NCI-H1694 (cell line): ENCODE measurements around the gene KRT79.
"Not testable (repeated sequence)": the region's sequence is repeated elsewhere in the genome, so short reads cannot be mapped to it uniquely, and the experiment has no call there.

Experiments used
- DNase-seq: peaks from one replicate; lab custom pipeline; 2025; lab: John Stamatoyannopoulos, UW

The KRT79 gene

DNA sequence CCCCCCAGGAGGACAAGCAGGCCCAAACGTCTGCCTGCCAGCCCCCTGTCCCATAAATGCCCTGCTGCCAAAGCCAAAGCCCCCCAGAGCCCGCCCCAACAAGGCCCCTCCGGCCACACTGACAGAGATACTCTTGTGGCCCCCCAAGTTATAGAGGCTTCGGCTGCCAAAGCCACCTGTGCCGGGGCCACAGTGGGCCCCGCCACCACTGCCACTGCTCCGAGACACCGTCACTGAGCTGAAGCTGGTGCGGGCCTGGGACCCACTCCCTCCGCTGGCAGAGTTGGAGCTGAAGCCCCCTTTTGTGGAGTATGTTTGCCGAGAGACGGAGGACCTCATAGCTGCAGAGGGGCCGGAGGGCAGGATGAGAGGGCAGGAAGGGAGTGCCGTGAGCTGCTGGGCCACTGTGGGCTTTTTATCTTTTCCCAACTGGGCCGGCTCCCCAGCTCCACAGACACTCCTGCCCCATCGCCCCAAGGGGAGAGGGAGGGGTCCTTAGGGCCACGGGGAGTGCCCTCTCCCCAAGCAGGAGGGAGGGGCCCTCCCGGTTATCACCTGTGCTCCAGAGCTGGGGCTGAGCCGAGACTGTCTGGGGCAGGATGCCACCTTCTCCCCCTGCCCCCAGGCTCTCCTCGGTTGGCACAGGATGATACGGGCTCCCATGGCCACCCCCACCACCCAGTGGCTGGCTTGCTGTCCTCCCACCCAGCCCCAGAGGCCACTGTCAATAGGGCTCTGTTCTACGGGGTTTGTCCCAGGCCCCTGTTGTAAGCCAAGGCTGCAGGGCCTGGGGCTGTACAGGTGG lies at the start of gene KRT79:
Gene KRT79 (minus strand): TSS at position 390 of the 805 bp plus-strand sequence. CDS start 51 bp downstream, at position 339.
- no peak for DNase-seq

DNA sequence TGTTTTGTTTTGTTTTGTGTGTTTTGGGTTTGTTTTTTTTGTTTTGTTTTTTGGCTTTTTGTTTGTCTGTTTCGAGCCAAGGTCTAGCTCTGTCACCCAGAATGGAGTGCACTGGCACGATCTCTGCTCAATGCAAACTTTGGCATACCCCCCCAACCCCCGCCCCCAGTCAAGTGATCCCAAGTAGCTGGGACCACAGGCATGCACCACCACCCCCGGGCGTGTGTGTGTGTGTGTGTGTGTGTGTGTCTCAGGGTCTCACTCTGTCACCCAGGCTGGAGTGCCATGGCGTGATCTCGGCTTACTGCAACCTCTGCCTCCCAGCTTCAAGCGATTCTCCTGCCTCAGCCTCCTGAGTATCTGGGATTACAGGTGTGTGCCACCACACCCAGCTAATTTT lies 46.4 kb upstream of the KRT79 start:
- DNase-seq = not testable (repeated sequence)

DNA sequence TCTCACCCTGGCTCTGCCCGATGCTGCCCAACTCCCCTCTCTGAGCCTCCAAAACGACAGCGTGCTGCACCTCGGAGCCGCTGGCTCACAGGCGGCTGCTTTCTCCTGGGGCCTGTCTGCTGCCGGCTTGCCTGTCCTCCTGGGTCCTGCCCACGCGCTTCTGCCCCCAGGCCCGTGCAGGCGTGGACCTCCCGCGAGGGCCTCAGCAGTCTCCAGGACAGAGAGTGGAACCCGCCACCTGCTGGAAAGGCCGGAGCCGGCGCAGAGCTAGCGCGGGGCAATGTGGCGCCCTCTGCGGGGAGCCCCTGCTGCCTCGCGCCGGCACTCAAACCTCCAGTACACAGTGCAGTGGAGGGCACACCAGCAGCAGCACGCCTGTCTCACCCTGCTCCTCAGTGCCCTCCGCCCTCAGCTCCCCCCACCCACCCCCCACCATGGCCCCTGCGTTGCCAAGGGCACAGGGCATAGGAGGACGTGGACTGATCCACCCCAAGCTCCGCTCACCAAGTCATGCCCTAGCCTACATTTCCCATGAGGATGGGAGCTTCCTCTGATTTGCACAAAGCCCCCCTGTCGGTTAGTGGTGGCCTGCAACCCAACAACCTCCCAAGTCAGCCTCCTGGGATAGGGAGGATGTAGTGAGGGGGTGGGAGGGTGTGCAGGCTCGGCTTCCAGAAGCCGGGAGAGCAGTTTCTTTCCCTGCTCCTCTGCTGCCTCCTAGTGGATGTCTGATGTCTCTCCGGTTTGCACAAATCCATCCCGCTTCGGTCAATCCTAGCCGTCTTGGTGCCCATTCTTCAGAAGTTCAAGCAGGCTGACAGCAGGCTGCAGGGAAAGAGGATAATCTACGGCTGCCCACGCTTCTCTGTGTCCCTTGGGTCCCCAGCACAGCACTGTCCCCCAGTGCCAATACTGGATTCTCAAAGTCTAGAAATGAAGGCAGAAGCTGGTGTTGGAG lies 45.6 kb upstream of the KRT79 start:
- DNase-seq = peak; percentile 98

DNA sequence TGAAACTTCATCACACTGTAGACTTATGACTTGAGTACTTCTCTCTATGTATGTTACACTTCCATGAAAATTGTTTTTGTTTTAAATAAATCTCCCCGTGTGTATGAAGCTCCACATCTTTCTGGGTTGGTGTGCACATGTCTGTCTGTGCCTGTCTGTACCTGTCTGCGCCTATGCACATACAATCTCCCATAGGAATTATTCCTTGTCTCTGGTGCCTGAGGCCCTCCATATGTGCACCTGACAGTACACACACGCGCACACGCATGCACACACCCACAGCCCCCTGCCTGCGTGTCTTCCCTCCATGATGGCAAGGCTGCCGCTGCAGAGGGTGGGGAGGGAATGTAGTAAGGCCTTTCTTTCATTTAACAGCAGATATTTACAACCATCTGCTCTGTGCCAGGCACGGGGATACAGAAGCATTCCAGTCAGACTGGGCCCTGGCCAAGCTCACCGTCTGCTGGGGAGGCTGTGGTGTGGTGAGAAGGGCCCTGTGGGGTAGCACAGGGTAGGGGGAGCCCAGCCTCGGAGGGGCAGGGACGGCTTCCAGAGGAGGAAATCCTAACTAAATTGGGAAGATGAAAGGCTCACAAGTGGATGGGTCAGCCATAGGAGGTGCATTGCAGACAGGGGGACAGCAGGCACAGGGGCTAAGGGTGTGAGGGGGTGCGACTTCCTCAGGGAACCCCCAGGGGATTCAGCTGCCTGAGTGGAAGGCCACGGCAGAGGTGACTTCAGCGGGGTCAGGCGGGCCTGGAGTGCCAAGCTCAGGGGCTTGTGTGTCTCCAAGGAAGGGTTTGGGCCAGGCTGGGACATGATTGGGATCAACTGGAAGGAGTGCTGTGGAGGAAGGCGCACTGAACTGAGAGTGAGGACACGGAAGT lies 44.6 kb upstream of the KRT79 start:
- peak; percentile 76 for DNase-seq

DNA sequence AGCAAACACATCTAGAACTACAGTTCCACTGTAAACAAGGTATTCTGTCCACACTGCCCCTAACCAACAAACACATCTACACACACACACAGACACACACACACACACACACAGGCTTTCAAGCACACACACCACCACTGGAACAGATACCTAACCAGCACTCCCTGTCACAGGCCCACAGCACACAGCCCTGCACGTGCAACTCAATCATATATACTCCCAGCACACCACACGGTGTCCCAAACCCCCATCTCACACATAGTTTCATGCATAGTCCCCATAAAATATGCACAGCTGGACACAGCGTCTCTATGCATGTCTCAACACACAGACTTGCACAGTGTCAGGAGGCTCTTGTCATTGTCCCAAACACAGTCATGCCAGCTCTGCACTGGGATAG lies 43.1 kb upstream of the KRT79 start:
- DNase-seq = peak; percentile 26

DNA sequence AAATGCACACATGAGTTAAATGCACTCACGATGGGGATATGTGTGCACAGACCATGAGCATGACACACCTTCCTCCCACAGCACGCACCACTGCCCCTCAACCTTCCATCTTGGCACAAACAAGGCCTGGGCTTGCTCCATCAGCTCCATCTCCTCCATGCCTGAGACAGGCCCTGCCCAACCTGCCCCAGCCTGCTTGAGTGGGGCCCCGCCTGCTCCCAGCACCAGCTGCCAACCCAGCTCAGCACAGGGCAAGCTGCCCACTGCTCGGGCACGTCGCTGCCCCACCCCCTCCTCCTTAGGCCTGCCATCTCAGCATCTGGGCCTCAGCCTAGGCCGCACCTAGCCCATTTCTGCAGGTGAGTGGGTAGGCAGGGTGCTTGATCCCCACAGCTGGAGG lies 42.3 kb upstream of the KRT79 start:
- peak; percentile 45 for DNase-seq

DNA sequence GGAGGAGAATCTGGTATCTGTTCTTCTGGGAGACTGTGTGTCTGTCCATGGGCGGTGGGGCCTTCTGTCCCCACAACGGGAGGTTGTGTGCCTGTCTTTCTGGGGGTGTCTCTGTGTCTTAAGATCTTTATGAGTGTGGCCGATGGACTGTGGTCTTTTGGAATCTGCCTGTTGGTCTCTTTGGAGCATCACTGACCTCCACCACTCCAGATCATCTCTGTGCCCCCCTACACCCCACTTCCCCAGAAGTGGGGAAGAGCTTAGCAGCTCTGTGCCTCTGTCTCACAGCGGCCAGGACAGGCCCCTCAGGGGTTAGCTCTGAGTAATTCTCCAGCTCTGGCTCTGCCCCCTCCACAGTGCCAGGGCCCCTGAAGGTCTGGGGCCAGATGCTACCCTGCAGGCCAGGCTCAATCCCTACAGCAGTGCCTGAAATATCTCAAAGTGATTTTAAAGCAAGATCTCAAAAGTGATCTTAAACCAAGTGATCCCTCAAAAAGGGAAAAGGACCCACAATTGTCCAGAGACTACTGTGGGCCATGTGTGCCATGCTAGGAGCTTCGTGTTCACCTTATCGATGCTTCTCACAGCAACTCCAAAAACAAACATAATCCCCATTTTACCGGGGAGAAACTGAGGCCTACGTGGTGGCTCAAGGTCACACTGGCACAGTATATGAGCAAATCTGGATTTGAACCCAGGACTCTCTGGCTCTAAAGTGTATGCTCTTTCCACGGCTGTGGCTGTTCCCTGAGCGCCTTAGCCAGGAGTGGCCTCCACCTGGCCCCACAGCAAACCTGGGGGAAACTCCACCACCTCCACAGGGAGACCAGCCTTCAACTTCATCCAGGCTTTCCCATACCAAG lies 40.7 kb upstream of the KRT79 start:
- DNase-seq = no peak

DNA sequence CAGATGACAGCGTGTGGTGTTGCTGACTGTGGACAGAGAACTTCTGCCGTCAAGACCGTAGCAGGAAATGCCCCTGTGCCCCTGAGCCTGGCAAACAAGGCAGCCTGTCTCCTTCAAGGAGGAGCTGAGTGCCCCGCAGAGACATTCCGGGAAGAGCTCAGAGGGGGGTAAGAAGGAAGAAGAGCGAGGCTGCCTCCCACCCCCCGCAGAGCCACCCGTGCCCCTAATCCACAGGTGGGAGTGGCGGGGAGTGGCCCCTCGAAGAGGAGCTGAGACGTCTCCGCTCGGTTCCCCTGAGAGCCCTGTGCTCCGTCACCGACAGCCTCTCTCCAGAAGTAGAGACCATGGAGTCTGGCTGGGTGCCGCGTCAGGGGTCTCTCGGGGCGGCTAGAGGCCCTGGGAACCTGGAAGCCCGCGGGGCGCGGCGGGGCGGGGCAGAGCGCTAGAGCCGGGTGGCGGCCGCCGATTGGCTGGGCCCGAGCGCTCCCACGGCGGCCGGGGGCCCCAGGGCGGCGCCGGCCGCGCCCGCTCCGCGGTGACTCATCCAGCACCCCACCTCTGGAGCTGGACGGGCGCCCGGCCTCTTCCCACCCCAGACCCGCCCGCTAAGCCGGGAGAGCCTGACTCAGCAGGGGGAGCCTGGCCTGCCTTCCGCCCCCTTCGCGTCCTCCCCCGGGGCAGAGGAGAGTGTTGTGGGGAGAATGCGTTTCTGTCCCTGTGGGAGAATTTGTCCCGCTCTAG lies 39.9 kb upstream of the KRT79 start:
- peak; percentile 49 for DNase-seq

DNA sequence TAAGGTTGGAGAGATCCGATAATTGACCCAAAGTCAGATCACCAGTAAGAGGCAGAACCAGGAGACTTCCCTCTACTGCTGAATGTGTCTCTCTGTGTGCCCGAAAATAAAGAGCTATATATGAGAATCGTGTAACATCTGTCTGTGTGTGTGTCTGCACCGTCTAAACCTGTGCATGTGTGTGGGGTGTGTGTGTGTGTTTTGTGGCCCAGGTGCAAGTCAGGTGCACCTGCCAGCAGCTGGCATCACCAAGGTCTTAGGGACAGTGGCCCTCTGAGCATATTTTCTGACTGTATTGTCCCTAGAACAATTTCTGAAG lies 39.4 kb upstream of the KRT79 start:
- no peak for DNase-seq

DNA sequence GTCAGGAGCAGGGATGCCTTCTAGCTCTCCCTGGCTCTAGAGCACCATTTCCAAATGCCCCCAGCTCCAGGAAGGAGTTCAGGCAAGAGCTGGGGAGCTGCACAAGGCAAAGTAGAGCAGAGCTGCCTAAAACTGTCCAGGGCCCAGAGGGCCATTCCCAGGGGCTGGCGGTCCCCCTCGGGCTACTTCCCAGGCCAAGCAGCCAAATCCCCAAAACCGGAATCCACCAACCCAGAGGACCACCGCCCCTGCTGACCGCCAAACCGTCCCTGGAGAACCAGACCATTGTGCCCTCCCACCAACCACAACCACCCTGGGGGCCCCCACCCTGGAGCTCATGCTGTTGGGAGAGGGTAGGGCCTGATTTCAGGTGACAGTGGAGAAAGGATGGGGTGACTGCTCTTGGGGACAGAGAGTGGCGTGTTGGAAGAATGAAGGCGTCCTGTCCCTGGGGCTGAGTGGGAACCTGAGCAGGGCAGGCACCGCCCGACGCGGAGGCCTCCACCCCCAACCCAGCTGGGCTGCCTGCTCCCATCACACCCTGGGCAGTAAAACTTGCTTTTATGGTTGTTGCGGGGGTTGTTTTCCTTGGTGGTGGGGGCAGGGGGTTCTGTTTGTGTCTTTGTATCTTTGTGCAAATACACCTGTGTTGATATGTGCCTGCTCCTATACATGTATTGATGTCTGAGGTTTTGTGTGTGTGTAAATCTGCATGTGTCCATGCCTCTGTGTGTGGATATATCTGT lies 38.7 kb upstream of the KRT79 start:
- no peak for DNase-seq

DNA sequence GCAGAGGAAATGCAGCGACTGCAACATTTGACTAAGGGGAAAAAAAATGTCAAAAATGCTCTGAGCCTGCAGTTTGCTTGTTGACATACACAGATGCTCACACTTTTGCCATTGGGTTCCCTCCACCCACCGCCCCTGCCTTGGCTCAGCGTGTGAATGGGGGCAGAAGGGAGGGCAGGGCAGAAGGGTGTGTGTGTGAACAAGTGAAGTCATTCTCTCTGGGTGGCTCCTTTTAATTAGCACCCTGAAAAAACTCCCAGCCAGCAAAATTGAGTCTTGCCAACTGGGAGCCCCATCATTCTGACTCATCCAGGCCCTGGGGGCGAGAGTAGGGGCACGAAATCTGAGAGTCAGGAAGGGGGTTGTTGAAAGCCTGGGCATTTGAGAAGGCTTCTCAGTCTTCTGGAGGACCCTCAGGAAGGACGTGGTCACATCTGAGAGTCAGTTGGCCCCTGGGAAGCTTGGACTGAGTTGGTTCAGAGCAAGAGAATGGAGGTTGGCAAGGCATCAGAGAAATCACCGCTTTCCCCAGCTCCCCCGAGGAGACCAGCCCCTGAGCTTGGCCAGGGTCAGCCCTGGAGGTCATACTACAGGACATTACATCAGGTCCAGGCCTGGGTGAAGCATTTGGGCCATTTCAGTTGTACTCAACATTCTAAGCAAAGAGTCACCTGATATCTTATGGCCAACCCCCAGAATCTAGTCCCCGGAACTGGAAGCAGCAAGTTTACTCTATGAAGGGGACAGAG lies 37.4 kb upstream of the KRT79 start:
- peak; percentile 76 for DNase-seq

DNA sequence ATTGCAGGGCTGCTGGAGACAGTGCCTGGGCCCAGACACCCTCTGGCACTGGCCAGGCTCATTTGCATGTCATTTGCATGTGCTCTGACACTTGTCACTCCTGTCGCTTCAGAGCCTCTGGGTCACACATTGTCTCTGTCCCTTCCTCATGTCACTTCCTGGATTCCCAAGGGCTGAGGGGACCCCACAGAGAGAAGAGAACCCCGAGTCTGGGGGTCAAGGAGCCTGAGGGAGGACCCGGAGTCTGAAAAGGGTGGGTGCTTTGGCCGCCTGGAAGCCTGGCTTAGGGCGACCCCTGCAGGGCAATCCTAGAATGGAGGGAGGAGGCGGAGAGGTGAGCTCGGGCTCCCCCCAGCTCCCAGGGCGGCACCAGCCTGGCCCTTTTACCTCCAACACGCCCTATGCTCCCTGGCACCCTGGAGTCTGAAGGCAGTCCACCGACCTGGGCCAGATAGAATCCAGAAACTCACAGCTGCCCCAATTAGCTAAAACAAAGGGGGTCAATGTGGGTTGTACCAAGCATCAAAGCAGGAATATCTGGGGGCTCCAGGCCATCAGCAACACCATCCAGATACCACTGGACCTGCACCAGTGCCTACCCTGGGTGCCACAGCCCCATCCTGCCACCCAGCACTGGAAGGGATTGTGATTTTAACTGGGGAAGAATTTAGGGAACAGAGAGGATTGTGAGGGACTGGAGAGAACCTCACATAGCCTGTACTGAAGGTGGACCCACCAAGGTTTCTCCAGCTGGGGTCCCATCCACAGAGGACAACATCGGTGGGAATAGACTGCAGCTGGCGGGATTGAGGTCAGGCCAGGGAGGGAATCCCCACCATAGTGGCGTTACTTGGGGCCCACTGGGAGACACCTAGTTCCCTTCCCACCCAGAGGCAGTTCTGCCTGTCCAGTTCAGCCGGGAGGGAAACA lies 36.5 kb upstream of the KRT79 start:
- peak; percentile 62 for DNase-seq

DNA sequence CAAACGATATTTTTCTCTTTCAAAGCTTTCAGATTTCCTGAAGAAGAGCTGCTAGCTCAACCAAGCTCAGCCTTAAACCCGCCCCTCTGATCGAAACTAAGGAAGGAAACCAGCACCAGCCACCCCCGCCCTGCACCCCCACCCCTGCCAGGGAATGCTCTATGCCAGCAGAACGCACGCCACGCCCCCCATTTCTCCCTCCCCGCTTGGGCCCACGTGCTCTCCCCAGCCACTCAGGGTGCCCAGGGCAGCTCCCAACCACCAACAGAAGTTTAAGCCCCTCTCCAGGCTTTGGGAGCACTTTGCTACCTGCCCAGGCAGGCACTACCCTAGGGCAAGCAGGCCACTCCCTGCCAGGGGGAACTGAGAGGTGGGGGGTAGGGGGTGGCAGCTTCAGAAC lies 33.5 kb upstream of the KRT79 start:
- no peak for DNase-seq

DNA sequence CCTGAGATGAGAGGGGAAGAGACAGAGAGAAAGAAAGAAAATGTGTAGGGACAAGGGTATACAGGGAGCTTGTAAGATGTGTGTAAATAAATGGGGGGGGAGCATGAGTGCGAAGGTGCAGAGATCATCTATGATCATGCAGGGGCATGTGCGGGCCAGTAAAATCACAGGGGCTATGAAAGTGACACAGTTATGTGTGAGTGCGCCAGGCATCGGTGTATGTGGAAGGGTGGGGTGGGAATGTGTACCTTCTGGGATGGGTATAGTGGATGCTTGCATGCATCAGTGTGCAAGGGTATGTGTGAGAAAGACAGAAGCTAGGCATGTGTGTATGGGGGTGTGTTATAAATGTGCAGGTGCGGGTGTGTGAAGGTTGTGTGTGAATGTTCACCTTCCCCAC lies 33.0 kb upstream of the KRT79 start:
- no peak for DNase-seq

DNA sequence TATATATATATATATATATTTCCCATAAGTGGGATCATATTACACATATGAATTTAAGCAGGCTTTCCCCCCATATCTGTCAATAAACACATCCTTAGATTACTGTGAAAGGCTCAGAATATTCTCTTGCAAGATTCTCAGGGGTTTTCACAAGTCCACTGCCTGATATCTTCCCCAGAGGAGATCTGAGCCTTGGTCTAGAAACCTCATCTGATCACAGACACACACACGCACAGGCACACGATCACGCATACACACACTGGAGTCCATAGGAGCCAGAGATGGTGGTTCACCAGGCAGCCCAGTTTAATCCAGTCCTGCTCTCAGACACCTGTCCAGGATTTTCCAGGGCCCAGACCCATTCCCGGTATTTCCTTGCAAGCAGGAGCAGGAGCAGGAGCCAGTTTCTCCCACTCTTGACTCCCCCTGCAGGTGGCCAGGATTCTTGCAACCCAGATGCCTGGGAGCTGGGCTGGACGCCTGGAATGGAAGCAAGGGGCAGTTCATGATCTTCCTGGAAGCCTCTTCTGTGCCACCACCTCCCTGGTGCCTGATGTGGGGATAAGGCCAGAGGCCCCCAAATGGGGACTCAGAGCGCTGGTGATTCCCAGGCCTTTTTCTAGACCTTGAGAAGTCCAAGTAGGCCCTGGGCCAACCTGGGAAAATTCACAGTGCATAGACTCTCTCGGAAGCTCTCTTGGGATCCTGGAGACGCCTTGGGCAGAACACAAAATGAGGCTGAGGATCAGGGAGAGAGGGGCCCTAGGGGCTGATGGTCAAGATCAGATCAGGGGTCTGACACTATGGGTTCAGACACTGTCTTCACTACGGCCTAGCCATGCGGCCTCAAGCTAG lies 31.2 kb upstream of the KRT79 start:
- DNase-seq = peak; percentile 47

DNA sequence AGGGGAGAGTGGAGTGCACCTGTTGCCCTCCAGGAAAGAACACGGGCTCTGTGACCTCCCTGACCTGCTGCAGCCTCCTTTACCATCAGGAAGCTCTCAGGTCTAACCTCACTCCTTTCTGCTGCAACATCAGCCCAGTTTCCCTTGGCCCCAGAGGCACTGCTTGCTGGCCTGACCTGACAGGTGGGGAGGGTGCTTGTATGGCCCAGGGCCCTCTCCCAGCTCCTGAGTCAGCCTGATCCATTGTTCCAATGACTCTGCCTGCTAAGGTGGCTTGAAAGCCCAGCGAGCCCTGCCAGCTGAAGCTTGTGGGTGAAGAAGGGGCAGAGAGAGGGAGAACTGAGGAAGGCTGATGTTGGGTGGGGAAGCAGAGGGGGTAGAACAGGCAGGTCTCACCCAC lies 27.9 kb upstream of the KRT79 start:
- DNase-seq = no peak

DNA sequence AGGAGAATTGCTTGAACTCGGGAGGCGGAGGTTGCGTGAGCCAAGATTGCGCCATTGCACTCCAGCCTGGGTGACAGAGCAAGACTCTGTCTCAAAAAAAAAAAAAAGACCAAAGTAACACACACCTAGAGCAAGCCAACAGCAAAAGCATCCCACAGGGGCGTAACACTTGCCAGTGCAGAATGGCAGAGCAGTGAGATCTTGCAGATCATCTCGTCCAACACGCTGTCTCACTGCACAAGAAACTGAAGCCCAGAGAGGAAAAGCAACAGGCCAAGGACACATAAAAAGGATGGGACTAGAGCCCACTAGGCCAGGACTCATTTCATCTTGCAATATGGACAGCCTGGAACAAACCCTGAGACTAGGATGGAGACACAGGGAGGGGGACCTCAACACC lies 27.4 kb upstream of the KRT79 start:
- no peak for DNase-seq
